PC-3 (cell line): ENCODE results near the gene POR. TPM values are rescaled to one million over a fixed set of nuclear protein-coding genes. Genes with fewer than 3 reads are reported as not detected.

Experiments used
- ATAC-seq: fragments of 200-7000 bp; cut with Tn5 transposase; 2 replicates; pipeline ENCODE4 v1.9.1; 2020; ENCODE audit warnings: mild to moderate bottlenecking, moderate library complexity
- BruUV-seq: library from RNA; stranded (reverse); fragments of 400-500 nt; replicated peaks from 2 replicates; lab custom pipeline; 2021; lab: Mats Ljungman, UMichigan
- CTCF ChIA-PET: fragments of 300-600 bp; sonication (Branson Sonifier 250); formaldehyde crosslinking; loops from one replicate; lab custom pipeline; 2022; ENCODE audit warnings: antibody characterized with exemption; lab: Charles Lee
- POLR2A ChIA-PET: fragments of 300-600 bp; sonication (Branson Sonifier 250); formaldehyde crosslinking; loops from one replicate; lab custom pipeline; 2022; ENCODE audit warnings: antibody characterized with exemption; ENCODE audit not compliant: unreplicated experiment; lab: Charles Lee
- DNase-seq: peaks from one replicate; pipeline ENCODE4 v3.0.0-alpha.2; 2015
- H2AFZ ChIP-seq: fragments of 300-600 bp; sonication (generic); 2 replicates; pipeline ENCODE4 v1.6.0; 2016; ENCODE audit warnings: antibody characterized with exemption, low read length
- H3F3A ChIP-seq: fragments of 300-600 bp; sonication (generic); one replicate; pipeline ENCODE4 v1.6.0; 2017; ENCODE audit warnings: antibody characterized with exemption, low read length, control low read depth, mild to moderate bottlenecking; ENCODE audit not compliant: unreplicated experiment
- H3K27ac ChIP-seq: fragments of 300-600 bp; sonication (generic); 2 replicates; pipeline ENCODE4 v1.5.1; 2016; ENCODE audit warnings: mild to moderate bottlenecking, low read length
- H3K27me3 ChIP-seq: fragments of 300-600 bp; sonication (generic); 2 replicates; pipeline ENCODE4 v1.6.1; 2016; ENCODE audit warnings: low read length, mixed read lengths
- H3K36me3 ChIP-seq: fragments of 300-600 bp; sonication (generic); 2 replicates; pipeline ENCODE4 v1.6.1; 2016; ENCODE audit warnings: low read depth, mixed run types, low read length, mixed read lengths
- H3K4me1 ChIP-seq: fragments of 300-600 bp; sonication (generic); 2 replicates; pipeline ENCODE4 v1.5.1; 2016; ENCODE audit warnings: low read length; ENCODE audit not compliant: insufficient read depth
- H3K4me2 ChIP-seq: fragments of 300-600 bp; sonication (generic); 2 replicates; pipeline ENCODE4 v1.6.0; 2016; ENCODE audit warnings: low read length
- H3K4me3 ChIP-seq: fragments of 300-600 bp; sonication (generic); 2 replicates; pipeline ENCODE4 v1.5.1; 2016; ENCODE audit warnings: mild to moderate bottlenecking, low read length, mixed read lengths
- H3K79me2 ChIP-seq: fragments of 300-600 bp; sonication (generic); 2 replicates; pipeline ENCODE4 v1.6.1; 2017; ENCODE audit warnings: low read length, mixed read lengths
- H3K9ac ChIP-seq: fragments of 300-600 bp; sonication (generic); 2 replicates; pipeline ENCODE4 v1.6.0; 2016; ENCODE audit warnings: mild to moderate bottlenecking, low read length
- H3K9me2 ChIP-seq: fragments of 300-600 bp; sonication (generic); replicated peaks from 2 replicates; pipeline ENCODE4 v1.6.1; 2016; ENCODE audit warnings: mixed run types, low read length, mixed read lengths
- H3K9me3 ChIP-seq: fragments of 300-600 bp; sonication (generic); 2 replicates; pipeline ENCODE4 v1.6.1; 2016; ENCODE audit warnings: low read length, mixed read lengths
- H4K20me1 ChIP-seq: fragments of 300-600 bp; sonication (generic); 2 replicates; pipeline ENCODE4 v1.6.1; 2016; ENCODE audit warnings: low read length, mixed read lengths
- EZH2 ChIP-seq: fragments of 300-600 bp; sonication (generic); IDR thresholded peaks from one replicate; pipeline ENCODE4 v1.6.1; 2017; ENCODE audit warnings: antibody characterized with exemption, mild to moderate bottlenecking, low read length; ENCODE audit not compliant: unreplicated experiment
- EZH2phosphoT487 ChIP-seq: fragments of 300-600 bp; sonication (generic); IDR thresholded peaks from 2 replicates; pipeline ENCODE4 v1.6.1; 2018; ENCODE audit warnings: mild to moderate bottlenecking, antibody characterized with exemption, low read length, borderline replicate concordance
- intact Hi-C: fragments of 100-400 bp; cut with micrococcal nuclease; formaldehyde crosslinking; loops from 2 replicates; pipeline ENCODE4 v1.9.0; 2023
- total RNA-seq: library from RNA; depleted of rRNA; stranded (reverse); fragments of >200 nt; gene quantifications from 2 replicates; pipeline ENCODE4 v1.2.3, GENCODE V29; 2014
- TF ChIP-seq, protein P1 (sequence below): fragments of 300-600 bp; sonication (generic); conservative IDR thresholded peaks from 2 replicates; pipeline ENCODE4 v1.5.1; 2017; ENCODE audit warnings: antibody characterized with exemption, low read depth, mild to moderate bottlenecking, low read length

The POR gene
- total RNA-seq, 1 experiment from 2014 or later, result 112 TPM

DNA sequence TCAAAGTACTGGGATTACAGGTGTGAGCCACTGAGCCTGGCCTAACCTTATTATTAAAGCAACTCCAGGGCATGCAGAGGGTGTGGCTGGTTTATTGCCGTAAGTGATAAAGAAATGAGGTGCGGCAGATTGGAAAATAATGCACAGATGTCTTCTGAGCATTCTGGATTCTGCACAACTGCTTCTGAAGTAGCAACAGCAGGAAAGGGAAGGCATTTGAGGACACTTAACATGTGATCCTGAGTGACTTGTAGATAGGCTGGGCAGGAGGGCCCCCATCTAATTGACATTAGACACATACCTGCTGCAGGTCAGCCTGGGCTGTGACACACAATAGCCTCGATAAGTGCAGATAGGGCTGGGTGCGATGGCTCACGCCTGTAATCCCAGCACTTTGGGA, 30.5 kb upstream of the POR start:
- Histone ChIP-seq H3K4me2 (no peak overlapping the region), H3K9me3 (no peaks in the 10 kb centered on the region), H3K79me2 (peaks cover 20% of the 10 kb centered on the region), H3K9ac (no peak overlapping the region), H3K27me3 (no peaks in the 10 kb centered on the region), H3F3A (no peaks in the 10 kb centered on the region), H3K27ac (no peak overlapping the region), H4K20me1 (no peaks in the 10 kb centered on the region), H3K36me3 (peaks cover 23% of the 10 kb centered on the region), H3K4me1 (peaks cover 7% of the 10 kb centered on the region), H2AFZ (no peak overlapping the region), H3K9me2 (no peaks in the 10 kb centered on the region), H3K4me3 (no peak overlapping the region)
- TF ChIP-seq, protein P1, sequence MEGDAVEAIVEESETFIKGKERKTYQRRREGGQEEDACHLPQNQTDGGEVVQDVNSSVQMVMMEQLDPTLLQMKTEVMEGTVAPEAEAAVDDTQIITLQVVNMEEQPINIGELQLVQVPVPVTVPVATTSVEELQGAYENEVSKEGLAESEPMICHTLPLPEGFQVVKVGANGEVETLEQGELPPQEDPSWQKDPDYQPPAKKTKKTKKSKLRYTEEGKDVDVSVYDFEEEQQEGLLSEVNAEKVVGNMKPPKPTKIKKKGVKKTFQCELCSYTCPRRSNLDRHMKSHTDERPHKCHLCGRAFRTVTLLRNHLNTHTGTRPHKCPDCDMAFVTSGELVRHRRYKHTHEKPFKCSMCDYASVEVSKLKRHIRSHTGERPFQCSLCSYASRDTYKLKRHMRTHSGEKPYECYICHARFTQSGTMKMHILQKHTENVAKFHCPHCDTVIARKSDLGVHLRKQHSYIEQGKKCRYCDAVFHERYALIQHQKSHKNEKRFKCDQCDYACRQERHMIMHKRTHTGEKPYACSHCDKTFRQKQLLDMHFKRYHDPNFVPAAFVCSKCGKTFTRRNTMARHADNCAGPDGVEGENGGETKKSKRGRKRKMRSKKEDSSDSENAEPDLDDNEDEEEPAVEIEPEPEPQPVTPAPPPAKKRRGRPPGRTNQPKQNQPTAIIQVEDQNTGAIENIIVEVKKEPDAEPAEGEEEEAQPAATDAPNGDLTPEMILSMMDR, result no peak
- no peak for TF ChIP-seq EZH2
- TF ChIP-seq EZH2phosphoT487, result no peak
- DNase-seq (no peak), ATAC-seq (no peak)
- intact Hi-C loops, result no loop called here
- ChIA-PET POLR2A (interaction anchor here (0.6 kb wide), 1 partner anchor 14 kb away, joined by 6 read pairs; no protein-coding TSS in a partner anchor), CTCF (no interaction called here)
- BruUV-seq, result no TSS peak

DNA sequence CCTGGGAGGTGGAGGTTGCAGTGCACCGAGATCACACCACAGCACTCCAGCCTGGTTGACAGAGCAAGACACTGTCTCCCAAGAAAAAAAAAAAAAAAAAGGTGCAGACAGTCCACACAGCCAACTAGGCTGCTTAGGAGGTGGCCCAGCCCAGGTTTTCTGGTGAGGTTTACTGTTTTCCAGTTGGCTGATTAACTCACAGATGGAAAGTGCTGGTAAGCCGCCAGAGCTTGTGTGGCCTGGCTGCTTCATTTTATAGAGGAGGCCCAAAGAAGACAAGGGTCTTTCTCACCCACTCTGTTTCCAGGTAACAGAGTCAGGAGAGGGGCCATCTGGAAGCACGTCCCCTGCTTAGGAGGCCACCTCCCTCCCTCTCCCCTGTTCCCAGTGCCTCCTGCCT, 29.9 kb upstream of the POR start:
- H2AFZ ChIP-seq, result no peak overlapping the region
- H3K4me2 ChIP-seq, result no peak overlapping the region
- H3K4me3 ChIP-seq, result no peak overlapping the region
- peaks cover 23% of the 10 kb centered on the region for H3K36me3 ChIP-seq
- no TSS peak for BruUV-seq
- no peaks in the 10 kb centered on the region for H3F3A ChIP-seq
- no peaks in the 10 kb centered on the region for H3K27me3 ChIP-seq
- TF ChIP-seq EZH2 (no peak), EZH2phosphoT487 (no peak)
- TF ChIP-seq, protein P1, result no peak
- H4K20me1 ChIP-seq, result no peaks in the 10 kb centered on the region
- DNase-seq (no peak), ATAC-seq (no peak)
- no peaks in the 10 kb centered on the region for H3K9me2 ChIP-seq
- H3K9ac ChIP-seq, result no peak overlapping the region
- CTCF ChIA-PET, result no interaction called here
- no peak overlapping the region for H3K27ac ChIP-seq
- intact Hi-C loops, result no loop called here
- POLR2A ChIA-PET, result interaction anchor here (0.6 kb wide), 1 partner anchor 15 kb away, joined by 6 read pairs; no protein-coding TSS in a partner anchor
- H3K9me3 ChIP-seq, result no peaks in the 10 kb centered on the region
- peaks cover 14% of the 10 kb centered on the region for H3K79me2 ChIP-seq
- H3K4me1 ChIP-seq, result peaks cover 4% of the 10 kb centered on the region

DNA sequence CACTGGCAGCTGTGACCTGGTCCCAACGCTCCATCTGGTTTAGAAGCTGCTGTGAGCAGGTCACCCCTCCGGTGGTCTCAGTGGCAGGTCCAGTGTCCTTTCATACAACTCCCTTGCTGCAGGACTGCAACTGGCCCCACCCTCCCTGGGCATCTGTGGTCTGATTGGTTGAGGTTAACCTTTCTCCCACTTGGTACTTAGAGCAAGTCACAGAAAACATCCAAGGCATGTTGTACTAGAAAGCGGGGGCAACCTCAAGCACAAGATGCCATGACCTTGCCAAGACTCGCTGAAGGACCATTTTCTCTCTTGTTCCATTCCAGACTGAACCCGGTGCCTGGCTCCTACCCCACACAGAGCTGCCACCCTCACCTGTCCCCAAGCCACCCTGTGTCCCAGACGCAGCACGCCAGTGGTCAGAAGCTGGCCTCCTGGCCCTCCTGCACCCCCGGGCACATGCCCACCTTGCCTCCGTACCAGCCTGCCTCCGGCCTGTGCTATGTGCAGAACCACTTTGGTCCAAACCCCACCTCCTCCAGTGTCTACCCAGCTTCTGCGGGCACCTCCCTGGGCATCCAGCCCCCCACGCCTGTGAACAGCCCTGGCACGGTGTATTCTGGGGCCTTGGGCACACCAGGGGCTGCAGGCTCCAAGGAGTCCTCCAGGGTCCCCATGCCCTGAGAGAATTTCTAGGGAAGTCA, 27.1 kb upstream of the POR start:
- no peaks in the 10 kb centered on the region for H3K27me3 ChIP-seq
- intact Hi-C loops, result no loop called here
- TF ChIP-seq EZH2phosphoT487 (no peak), EZH2 (no peak)
- TF ChIP-seq, protein P1, result no peak
- ChIA-PET POLR2A (no interaction called here), CTCF (no interaction called here)
- no peaks in the 10 kb centered on the region for H3K9me3 ChIP-seq
- peaks cover 11% of the 10 kb centered on the region for H3K36me3 ChIP-seq
- ATAC-seq, result no peak
- DNase-seq, result no peak
- no peaks in the 10 kb centered on the region for H3K9me2 ChIP-seq
- H3K79me2 ChIP-seq, result no peaks in the 10 kb centered on the region
- no peak overlapping the region for H3K27ac ChIP-seq
- BruUV-seq, result no TSS peak
- H2AFZ ChIP-seq, result no peak overlapping the region
- H3K4me2 ChIP-seq, result no peak overlapping the region
- H3F3A ChIP-seq, result no peaks in the 10 kb centered on the region
- H3K9ac ChIP-seq, result no peak overlapping the region
- H4K20me1 ChIP-seq, result no peaks in the 10 kb centered on the region
- H3K4me1 ChIP-seq, result no peaks in the 10 kb centered on the region
- no peak overlapping the region for H3K4me3 ChIP-seq
